ENCODE results near the gene PORCN.

DNA sequence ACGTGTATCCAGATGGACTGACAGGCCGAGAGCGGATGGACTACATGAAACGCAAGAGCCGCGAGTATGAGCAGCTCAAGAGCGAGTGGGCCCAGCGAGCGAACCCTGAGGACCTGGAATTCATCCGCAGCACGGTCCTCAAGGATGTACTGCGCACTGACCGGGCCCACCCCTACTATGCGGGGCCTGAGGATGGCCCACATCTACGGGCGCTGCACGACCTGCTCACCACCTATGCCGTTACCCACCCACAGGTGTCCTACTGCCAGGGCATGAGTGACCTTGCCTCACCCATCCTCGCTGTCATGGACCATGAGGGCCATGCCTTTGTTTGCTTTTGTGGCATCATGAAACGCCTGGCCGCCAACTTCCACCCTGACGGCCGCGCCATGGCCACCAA is 50.8 kb downstream of the PORCN start:
- TF ChIP-seq, protein P1, sequence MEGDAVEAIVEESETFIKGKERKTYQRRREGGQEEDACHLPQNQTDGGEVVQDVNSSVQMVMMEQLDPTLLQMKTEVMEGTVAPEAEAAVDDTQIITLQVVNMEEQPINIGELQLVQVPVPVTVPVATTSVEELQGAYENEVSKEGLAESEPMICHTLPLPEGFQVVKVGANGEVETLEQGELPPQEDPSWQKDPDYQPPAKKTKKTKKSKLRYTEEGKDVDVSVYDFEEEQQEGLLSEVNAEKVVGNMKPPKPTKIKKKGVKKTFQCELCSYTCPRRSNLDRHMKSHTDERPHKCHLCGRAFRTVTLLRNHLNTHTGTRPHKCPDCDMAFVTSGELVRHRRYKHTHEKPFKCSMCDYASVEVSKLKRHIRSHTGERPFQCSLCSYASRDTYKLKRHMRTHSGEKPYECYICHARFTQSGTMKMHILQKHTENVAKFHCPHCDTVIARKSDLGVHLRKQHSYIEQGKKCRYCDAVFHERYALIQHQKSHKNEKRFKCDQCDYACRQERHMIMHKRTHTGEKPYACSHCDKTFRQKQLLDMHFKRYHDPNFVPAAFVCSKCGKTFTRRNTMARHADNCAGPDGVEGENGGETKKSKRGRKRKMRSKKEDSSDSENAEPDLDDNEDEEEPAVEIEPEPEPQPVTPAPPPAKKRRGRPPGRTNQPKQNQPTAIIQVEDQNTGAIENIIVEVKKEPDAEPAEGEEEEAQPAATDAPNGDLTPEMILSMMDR (IDR thresholded peaks at IDR 0.05; ENCODE audit: extremely low read depth in 1 of 2, insufficient read depth in 1 of 2, low read depth in 1 of 2, low read length in 2 of 2): no peak
- TF ChIP-seq POLR2AphosphoS5 (IDR thresholded peaks at IDR 0.05; ENCODE audit: insufficient read depth, low read depth, low read length) (no peak), EZH2 (IDR thresholded peaks at IDR 0.05; ENCODE audit: borderline replicate concordance, low read depth, low read length, severe bottlenecking) (no peak), POLR2A (IDR thresholded peaks at IDR 0.05; ENCODE audit: low read depth, low read length) (no peak), GATA2 (IDR thresholded peaks at IDR 0.05; ENCODE audit: insufficient read depth, insufficient read length, low read depth, low read length) (no peak)
